GM12872 (cell line): ENCODE measurements around the gene TDRD9.

ENCODE experiments used
- CTCF ChIP-seq: IDR thresholded peaks from 3 replicates; pipeline ENCODE4 v1.5.1; 2011; ENCODE audit warnings: low read depth, mild to moderate bottlenecking, low read length, moderate library complexity; ENCODE audit not compliant: insufficient read depth

The TDRD9 gene

DNA sequence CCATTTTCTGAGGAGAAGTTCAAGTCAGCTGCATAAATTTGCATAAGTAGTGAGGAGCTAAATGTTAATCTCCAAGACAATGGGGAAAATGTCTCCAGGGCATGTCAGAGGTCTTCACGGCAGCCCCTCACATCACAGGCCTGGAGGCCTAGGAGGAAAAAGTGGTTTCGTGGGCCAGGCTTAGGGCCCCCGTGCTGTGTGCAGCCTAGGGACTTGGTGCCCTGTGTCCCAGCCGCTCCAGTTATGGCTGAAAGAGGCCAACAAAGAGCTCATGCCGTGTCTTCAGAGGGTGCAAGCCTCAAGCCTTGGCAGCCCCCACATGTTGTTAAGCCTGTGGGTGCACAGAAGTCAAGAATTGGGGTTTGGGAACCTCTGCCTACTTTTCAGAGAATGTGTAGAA lies 55.9 kb downstream of the TDRD9 start:
- no peak for TF ChIP-seq CTCF

DNA sequence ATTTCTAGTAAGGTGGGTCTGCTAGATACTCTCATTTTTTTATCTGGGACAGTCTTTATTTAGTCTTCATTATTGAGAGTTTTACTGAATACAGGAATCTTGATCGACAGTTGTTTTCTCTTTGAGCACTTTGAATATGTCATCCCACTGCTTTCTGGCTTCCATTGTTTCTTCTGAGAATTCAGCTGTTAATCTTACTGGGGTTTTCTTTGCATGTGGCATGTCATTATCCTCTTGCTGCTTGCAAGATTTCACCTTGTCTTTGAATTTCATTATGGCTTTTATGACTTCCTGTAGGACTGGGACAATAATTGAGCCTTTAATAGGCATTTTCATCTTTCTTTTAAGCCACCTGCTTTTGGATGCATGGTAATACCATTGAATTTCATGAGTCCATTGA lies 60.8 kb downstream of the TDRD9 start:
- no peak for TF ChIP-seq CTCF

DNA sequence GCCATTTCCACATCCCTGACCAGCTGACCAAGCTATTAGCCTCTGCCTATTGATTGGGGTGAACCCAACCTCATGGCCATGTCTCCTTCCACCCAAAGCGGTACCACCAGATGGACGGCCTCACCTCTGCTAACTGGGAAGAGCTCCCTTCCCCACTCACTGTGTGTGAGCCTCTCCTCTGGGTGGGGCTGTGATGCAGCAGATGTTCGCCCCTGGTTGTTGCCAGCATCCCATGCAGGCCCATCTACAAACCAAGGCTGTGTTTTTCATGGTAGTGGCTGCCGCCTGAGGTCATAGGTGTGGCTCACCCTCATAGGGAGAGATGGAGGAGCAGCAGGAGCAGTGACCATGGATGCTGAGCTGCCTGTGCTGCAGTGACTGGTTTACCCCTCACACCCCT lies 61.7 kb downstream of the TDRD9 start:
- TF ChIP-seq CTCF: no peak

- TF ChIP-seq CTCF: no peak
Observed at GRCh38 chr14:103994535-103995184, 66.4 kb downstream of the TDRD9 start.

- no peak for TF ChIP-seq CTCF
Observed at GRCh38 chr14:103995876-103996275, 67.6 kb downstream of the TDRD9 start.

DNA sequence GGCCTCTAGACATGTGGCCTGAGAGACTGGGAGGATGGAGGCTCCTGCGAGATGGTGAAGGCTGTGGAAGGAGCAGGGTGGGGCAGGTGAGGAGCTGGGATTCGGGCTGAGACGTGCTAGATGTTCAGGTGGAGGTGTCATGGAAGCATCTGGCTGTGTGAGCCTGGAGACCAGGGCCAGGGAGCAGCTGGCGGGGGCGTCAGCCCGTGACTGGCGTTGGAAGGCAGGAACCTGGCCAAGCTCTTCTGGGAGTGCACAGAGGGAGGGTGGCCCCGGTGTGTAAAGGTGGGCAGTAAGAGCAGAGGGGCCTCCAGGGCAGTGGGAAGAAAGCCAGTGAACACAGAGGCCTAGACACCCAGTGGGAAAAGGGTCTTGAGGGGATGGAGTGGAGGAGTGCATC lies 69.1 kb downstream of the TDRD9 start:
- TF ChIP-seq CTCF: no peak

DNA sequence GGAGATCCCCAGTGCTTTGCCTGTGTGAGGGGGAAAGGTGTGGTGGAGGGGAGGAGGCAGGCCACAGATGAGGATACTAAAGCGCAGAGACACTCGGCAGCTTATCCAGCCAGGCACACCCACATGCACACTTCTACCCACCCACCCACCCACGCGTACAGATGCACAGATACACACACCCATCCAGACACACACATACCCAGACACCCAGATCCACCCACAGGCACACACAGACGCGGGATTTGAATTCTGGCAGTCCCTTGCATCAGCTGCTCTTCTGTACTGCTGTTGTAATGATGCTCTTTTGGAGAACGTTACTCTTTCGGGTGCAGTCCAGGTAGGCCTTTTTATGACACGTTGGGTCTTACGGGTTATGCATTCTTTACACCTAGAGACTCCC lies 69.8 kb downstream of the TDRD9 start:
- TF ChIP-seq CTCF: no peak
